ENCODE results near the gene THOC7. TPM values are rescaled to one million over a fixed set of nuclear protein-coding genes. Genes with fewer than 3 reads are reported as not detected.

The THOC7 gene
- total RNA-seq, 3 donors from 2014 or later, result 47.9 to 63.7 (median 57.3) TPM

- no peak for ATAC-seq
- intact Hi-C loops (cut with DNase I, micrococcal nuclease), result no loop called here
- TF ChIP-seq, protein P1, sequence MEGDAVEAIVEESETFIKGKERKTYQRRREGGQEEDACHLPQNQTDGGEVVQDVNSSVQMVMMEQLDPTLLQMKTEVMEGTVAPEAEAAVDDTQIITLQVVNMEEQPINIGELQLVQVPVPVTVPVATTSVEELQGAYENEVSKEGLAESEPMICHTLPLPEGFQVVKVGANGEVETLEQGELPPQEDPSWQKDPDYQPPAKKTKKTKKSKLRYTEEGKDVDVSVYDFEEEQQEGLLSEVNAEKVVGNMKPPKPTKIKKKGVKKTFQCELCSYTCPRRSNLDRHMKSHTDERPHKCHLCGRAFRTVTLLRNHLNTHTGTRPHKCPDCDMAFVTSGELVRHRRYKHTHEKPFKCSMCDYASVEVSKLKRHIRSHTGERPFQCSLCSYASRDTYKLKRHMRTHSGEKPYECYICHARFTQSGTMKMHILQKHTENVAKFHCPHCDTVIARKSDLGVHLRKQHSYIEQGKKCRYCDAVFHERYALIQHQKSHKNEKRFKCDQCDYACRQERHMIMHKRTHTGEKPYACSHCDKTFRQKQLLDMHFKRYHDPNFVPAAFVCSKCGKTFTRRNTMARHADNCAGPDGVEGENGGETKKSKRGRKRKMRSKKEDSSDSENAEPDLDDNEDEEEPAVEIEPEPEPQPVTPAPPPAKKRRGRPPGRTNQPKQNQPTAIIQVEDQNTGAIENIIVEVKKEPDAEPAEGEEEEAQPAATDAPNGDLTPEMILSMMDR (IDR thresholded peaks at IDR 0.05), result no peak
Observed at GRCh38 chr3:63910891-63911290, 47.3 kb upstream of the THOC7 start.

DNA sequence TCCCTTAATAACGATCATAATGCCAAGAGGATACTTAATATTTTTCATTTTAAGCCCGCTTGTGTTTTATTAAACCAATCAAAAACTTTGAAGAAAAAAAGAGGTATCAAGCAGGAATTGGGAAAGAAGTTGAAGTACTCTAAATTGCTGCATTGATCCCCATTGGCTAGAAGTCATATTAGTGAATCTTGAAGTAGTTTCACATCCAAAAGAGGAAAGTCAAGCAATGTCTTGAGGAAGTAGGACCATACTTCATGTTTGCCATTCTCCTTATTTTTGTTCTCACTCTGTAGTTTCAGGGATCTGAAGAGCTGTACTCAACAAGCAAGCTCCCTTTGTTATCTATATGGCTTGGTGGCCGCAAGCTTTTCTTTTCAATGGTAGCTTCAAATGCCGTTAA lies 46.4 kb upstream of the THOC7 start:
- intact Hi-C loops (cut with DNase I, micrococcal nuclease), result no loop called here
- Histone ChIP-seq H3K36me3 (ENCODE audit: low read depth) (no peaks in the 10 kb centered on the region), H3K4me1 (ENCODE audit: low read depth) (peaks cover 33% of the 10 kb centered on the region), H3K4me3 (no peak overlapping the region), H3K9me3 (no peaks in the 10 kb centered on the region)
- ATAC-seq (no peak), DNase-seq (no peak)
- TF ChIP-seq, protein P1 (IDR thresholded peaks at IDR 0.05), result no peak

More at GRCh38 chr3:63910891-63911290, 47.3 kb upstream of the THOC7 start:
- Histone ChIP-seq H3K4me1 (ENCODE audit: low read depth) (peaks cover 28% of the 10 kb centered on the region), H3K36me3 (ENCODE audit: low read depth) (no peaks in the 10 kb centered on the region), H3K9me3 (no peaks in the 10 kb centered on the region), H3K4me3 (no peak overlapping the region)
- DNase-seq, result no peak

DNA sequence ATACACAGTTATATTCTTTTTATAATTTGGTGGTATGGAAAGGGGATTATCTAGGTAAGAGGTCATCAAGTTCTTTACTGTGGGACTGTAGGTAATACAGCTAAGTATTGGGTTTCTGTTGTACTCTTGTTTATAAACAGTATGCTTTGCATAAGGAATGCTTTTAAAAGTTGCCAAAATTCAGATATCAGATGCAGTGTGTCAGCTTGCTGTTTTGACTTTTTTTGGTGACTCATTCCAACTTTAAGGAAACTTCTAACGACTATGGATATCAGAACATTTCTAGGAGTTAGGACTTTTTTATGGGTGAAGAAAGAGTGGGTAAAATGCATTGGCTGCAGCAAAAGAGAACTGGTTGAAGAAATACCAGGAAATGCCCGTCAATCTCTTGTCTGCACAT lies 45.8 kb upstream of the THOC7 start:
- no peaks in the 10 kb centered on the region for H3K36me3 ChIP-seq (ENCODE audit: low read depth)
- TF ChIP-seq, protein P1 (IDR thresholded peaks at IDR 0.05), result no peak
- DNase-seq (no peak), ATAC-seq (no peak)
- H3K4me3 ChIP-seq, result no peak overlapping the region
- peaks cover 31% of the 10 kb centered on the region for H3K4me1 ChIP-seq (ENCODE audit: low read depth)
- intact Hi-C loops (cut with DNase I, micrococcal nuclease), result no loop called here
- no peaks in the 10 kb centered on the region for H3K9me3 ChIP-seq

DNA sequence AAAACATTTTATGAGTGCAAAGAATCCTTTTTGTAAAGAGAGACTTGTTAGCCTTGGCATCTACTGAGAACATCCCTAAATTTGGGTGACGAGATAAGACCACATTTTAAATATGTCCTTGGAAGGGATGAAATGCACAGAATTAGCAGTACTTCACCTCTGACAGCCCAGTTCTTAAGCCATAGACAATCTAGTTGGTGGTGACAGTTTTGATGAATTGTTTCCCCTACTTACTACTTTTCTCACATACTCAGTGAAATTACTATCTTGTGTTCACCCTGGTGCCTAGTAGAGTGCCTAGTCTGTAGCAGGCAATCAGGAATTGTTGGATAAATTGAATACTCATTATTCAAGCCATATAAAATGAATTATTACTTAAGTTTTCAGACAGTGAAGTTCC lies 45.2 kb upstream of the THOC7 start:
- peaks cover 25% of the 10 kb centered on the region for H3K4me1 ChIP-seq (ENCODE audit: low read depth)
- intact Hi-C loops (cut with DNase I, micrococcal nuclease), result no loop called here
- H3K36me3 ChIP-seq (ENCODE audit: low read depth), result no peaks in the 10 kb centered on the region
- H3K9me3 ChIP-seq, result no peaks in the 10 kb centered on the region
- TF ChIP-seq, protein P1 (IDR thresholded peaks at IDR 0.05), result no peak
- H3K4me3 ChIP-seq, result no peak overlapping the region
- DNase-seq, result no peak
- no peak for ATAC-seq

- Histone ChIP-seq H3K36me3 (ENCODE audit: low read depth) (no peaks in the 10 kb centered on the region), H3K4me1 (ENCODE audit: low read depth) (peaks cover 21% of the 10 kb centered on the region), H3K4me3 (no peak overlapping the region), H3K9me3 (no peaks in the 10 kb centered on the region)
- ATAC-seq, result no peak
- TF ChIP-seq, protein P1 (IDR thresholded peaks at IDR 0.05), result no peak
- intact Hi-C loops (cut with DNase I, micrococcal nuclease), result no loop called here
- no peak for DNase-seq
Observed at GRCh38 chr3:63908081-63908736, 44.6 kb upstream of the THOC7 start.
